NCI-H2171 treated with DMSO at 0.1 percent for 48 hours (cell line): ENCODE results near the gene EPS8.

Source experiments
- DNase-seq: peaks from one replicate; lab custom pipeline; 2025; lab: John Stamatoyannopoulos, UW

EPS8 gene

GRCh38 chr12:15601210-15601800, 187.9 kb downstream of the EPS8 start:
- no peak for DNase-seq

- no peak for DNase-seq
Measured at GRCh38 chr12:15600223-15600935, 188.8 kb downstream of the EPS8 start.

GRCh38 chr12:15599266-15600037, 189.7 kb downstream of the EPS8 start:
- no peak for DNase-seq

GRCh38 chr12:15597125-15597830, 191.9 kb downstream of the EPS8 start:
- no peak for DNase-seq

- DNase-seq = no peak
Measured at GRCh38 chr12:15596174-15596573, 193.0 kb downstream of the EPS8 start.

- no peak for DNase-seq
Measured at GRCh38 chr12:15592934-15593333, 196.3 kb downstream of the EPS8 start.

GRCh38 chr12:15591811-15592210, 197.4 kb downstream of the EPS8 start:
- no peak for DNase-seq

GRCh38 chr12:15590180-15590826, 198.9 kb downstream of the EPS8 start:
- peak; percentile 57 for DNase-seq

- DNase-seq = no peak
Measured at GRCh38 chr12:15589328-15590032, 199.7 kb downstream of the EPS8 start.

- DNase-seq = peak; percentile 0
Measured at GRCh38 chr12:15584366-15585041, 204.7 kb downstream of the EPS8 start.

GRCh38 chr12:15583804-15584203, 205.4 kb downstream of the EPS8 start:
- DNase-seq = no peak

GRCh38 chr12:15581006-15581405, 208.2 kb downstream of the EPS8 start:
- no peak for DNase-seq

- DNase-seq = no peak
Measured at GRCh38 chr12:15580431-15580830, 208.8 kb downstream of the EPS8 start.

- no peak for DNase-seq
Measured at GRCh38 chr12:15575671-15576541, 213.3 kb downstream of the EPS8 start.

GRCh38 chr12:15574353-15574752, 214.8 kb downstream of the EPS8 start:
- DNase-seq = no peak
